Measurements from ENCODE around the gene SRD5A3. TPM values are rescaled to one million over a fixed set of nuclear protein-coding genes. Genes with fewer than 3 reads are reported as not detected.

The SRD5A3 gene
- total and polyA plus RNA-seq, 9 of the 15 experiments (the other 6 are each of a cell fraction or from before 2014, with no cell fraction given) = 2.5 to 37.0 (median 13.3) TPM

DNA sequence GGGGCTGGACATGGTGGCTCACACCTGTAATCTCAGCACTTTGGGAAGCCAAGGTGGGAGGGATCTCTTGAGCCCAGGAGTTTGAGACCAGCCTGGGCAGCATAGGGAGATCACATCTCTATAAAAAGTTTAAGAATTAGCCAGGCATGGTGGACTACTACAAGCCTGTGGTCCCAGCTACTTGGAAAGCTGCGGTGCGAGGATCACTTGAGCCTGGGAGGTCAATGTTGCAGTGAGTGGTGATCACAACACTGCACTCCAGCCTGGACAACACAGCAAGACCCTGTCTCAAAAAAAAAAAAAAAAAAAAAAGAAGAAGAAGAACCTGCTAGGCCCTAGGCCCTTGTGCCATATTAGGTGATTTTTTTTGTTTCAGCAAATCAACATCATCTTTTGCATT lies 12.2 kb downstream of the SRD5A3 start:
- no TSS peak for BruUV-seq (replicated peaks)
- 100% methylated on average over 1 of the region's 2 CpGs for WGBS (ENCODE audit: insufficient coverage, low coverage, missing lambda C conversion rate)

DNA sequence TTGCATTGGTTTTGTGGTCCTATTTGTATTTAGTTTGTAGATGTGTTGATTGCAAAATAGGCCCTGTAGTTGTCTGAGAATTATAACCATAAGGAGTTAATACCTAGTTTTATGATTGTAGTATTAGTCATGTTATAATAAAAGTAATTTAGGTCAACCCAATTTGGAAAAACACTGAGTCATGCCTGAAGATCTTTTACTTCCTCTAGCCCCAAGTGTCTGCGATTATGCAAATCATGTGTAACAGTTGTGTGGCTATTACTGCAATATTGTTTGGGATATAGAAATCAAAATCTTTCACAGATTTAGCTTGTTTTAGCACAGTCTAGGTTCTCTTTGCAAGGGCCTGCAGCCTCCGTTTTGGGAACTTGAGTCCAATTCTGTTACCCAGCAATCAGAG lies 12.6 kb downstream of the SRD5A3 start:
- peak; percentile 31 for ATAC-seq
- Histone ChIP-seq H3K4me2 (ENCODE audit: insufficient read depth, low read length) (no peak overlapping the region), H3K4me1 (replicated peaks in 1 of 2; ENCODE audit: control insufficient read depth in 2 of 2, insufficient read depth in 2 of 2, low read length in 2 of 2) (peaks cover 4 to 18% of the 10 kb centered on the region in 2 experiments; a peak in 4 of 5 replicates)
- TF ChIP-seq ARHGAP35 (IDR thresholded peaks at IDR 0.05; ENCODE audit: partially characterized antibody) (no peak), SMARCA4 (IDR thresholded peaks at IDR 0.05) (peak; percentile 51; the same call in 1 of the 2 replicates)
- TF ChIP-seq, protein P1, sequence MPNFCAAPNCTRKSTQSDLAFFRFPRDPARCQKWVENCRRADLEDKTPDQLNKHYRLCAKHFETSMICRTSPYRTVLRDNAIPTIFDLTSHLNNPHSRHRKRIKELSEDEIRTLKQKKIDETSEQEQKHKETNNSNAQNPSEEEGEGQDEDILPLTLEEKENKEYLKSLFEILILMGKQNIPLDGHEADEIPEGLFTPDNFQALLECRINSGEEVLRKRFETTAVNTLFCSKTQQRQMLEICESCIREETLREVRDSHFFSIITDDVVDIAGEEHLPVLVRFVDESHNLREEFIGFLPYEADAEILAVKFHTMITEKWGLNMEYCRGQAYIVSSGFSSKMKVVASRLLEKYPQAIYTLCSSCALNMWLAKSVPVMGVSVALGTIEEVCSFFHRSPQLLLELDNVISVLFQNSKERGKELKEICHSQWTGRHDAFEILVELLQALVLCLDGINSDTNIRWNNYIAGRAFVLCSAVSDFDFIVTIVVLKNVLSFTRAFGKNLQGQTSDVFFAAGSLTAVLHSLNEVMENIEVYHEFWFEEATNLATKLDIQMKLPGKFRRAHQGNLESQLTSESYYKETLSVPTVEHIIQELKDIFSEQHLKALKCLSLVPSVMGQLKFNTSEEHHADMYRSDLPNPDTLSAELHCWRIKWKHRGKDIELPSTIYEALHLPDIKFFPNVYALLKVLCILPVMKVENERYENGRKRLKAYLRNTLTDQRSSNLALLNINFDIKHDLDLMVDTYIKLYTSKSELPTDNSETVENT (CRISPR knock-in tag; IDR thresholded peaks at IDR 0.05) = no peak
- TF ChIP-seq, protein P2, sequence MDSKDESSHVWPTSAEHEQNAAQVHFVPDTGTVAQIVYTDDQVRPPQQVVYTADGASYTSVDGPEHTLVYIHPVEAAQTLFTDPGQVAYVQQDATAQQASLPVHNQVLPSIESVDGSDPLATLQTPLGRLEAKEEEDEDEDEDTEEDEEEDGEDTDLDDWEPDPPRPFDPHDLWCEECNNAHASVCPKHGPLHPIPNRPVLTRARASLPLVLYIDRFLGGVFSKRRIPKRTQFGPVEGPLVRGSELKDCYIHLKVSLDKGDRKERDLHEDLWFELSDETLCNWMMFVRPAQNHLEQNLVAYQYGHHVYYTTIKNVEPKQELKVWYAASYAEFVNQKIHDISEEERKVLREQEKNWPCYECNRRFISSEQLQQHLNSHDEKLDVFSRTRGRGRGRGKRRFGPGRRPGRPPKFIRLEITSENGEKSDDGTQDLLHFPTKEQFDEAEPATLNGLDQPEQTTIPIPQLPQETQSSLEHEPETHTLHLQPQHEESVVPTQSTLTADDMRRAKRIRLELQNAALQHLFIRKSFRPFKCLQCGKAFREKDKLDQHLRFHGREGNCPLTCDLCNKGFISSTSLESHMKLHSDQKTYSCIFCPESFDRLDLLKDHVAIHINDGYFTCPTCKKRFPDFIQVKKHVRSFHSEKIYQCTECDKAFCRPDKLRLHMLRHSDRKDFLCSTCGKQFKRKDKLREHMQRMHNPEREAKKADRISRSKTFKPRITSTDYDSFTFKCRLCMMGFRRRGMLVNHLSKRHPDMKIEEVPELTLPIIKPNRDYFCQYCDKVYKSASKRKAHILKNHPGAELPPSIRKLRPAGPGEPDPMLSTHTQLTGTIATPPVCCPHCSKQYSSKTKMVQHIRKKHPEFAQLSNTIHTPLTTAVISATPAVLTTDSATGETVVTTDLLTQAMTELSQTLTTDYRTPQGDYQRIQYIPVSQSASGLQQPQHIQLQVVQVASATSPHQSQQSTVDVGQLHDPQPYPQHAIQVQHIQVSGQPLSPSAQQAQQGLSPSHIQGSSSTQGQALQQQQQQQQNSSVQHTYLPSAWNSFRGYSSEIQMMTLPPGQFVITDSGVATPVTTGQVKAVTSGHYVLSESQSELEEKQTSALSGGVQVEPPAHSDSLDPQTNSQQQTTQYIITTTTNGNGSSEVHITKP (IDR thresholded peaks at IDR 0.05; ENCODE audit: partially characterized antibody) = no peak
- TF ChIP-seq, protein P3, sequence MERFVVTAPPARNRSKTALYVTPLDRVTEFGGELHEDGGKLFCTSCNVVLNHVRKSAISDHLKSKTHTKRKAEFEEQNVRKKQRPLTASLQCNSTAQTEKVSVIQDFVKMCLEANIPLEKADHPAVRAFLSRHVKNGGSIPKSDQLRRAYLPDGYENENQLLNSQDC (CRISPR knock-in tag; IDR thresholded peaks at IDR 0.05) = no peak

More for the DNA sequence above, 12.2 kb downstream of the SRD5A3 start:
- H3K4me3 ChIP-seq = no peak overlapping the region
- H3K4me2 ChIP-seq (ENCODE audit: insufficient read depth, low read length) = no peak overlapping the region
- H3K27ac ChIP-seq (ENCODE audit: extremely low read depth, low read depth, low read length) = peak overlapping the region; percentile 17; the same call in 1 of the 3 replicates
- ATAC-seq (no peak), FAIRE-seq (no peak), DNase-seq (ENCODE audit: extremely low read depth in 1 of 4, low spot score in 3 of 4) (no peak)
- H3K9me3 ChIP-seq (replicated peaks; ENCODE audit: control insufficient read depth, insufficient read depth, low read depth, low read length) = no peaks in the 10 kb centered on the region
- H3K36me3 ChIP-seq (ENCODE audit: control insufficient read depth, insufficient read depth, low read length) = peaks cover 4% of the 10 kb centered on the region; the same call in 2 of the 3 replicates
- H3K79me2 ChIP-seq (ENCODE audit: control insufficient read depth, insufficient read depth, low read length) = no peaks in the 10 kb centered on the region
- H3K4me1 ChIP-seq (replicated peaks in 1 of 2; ENCODE audit: control insufficient read depth in 2 of 2, insufficient read depth in 2 of 2, low read length in 2 of 2) = peaks cover 4 to 18% of the 10 kb centered on the region in 2 experiments; a peak in 4 of 5 replicates
- no peaks in the 10 kb centered on the region for H4K20me1 ChIP-seq (replicated peaks; ENCODE audit: control insufficient read depth, insufficient read depth, low read length)
- peak; percentile 47 for TF ChIP-seq RBM25 (IDR thresholded peaks at IDR 0.05; ENCODE audit: low read depth, low read length, severe bottlenecking)
- TF ChIP-seq ZNF121 (CRISPR knock-in tag; conservative IDR thresholded peaks at IDR 0.05) = peak; percentile 98
- TF ChIP-seq SOX6 (IDR thresholded peaks at IDR 0.05) = no peak
- TF ChIP-seq BCOR (IDR thresholded peaks at IDR 0.05) = peak; percentile 68; the same call in 1 of the 2 replicates
- H3K27me3 ChIP-seq (ENCODE audit: control insufficient read depth in 2 of 2, insufficient read depth in 2 of 2, low read length in 2 of 2) = no peaks in the 10 kb centered on the region
- ChIA-PET POLR2A (no interaction called here), CTCF (ENCODE audit: low intra/inter-chr PET ratio) (no interaction called here)
- H2AFZ ChIP-seq (ENCODE audit: low read depth, low read length) = no peak overlapping the region
- H3K9me1 ChIP-seq (ENCODE audit: control insufficient read depth, insufficient read depth, low read length) = no peaks in the 10 kb centered on the region
- in situ Hi-C loops (cut with MboI) (loop anchor here (10.0 kb wide), 1 partner anchor 497 kb away; the partner anchor contains the start of gene EXOC1), intact Hi-C loops (cut with micrococcal nuclease) (no loop called here)
- no peak overlapping the region for H3K9ac ChIP-seq (ENCODE audit: insufficient read depth in 1 of 2, low read depth in 2 of 2, low read length in 2 of 2)

More for the DNA sequence above, 12.6 kb downstream of the SRD5A3 start:
- Histone ChIP-seq H3K9ac (ENCODE audit: insufficient read depth in 1 of 2, low read depth in 2 of 2, low read length in 2 of 2) (no peak overlapping the region), H3K27ac (ENCODE audit: extremely low read depth, low read depth, low read length) (peak overlapping the region; percentile 17; the same call in 1 of the 3 replicates), H3K9me1 (ENCODE audit: control insufficient read depth, insufficient read depth, low read length) (no peaks in the 10 kb centered on the region), H2AFZ (ENCODE audit: low read depth, low read length) (no peak overlapping the region), H3K36me3 (ENCODE audit: control insufficient read depth, insufficient read depth, low read length) (peaks cover 3% of the 10 kb centered on the region; the same call in 2 of the 3 replicates), H3K27me3 (ENCODE audit: control insufficient read depth in 2 of 2, insufficient read depth in 2 of 2, low read length in 2 of 2) (no peaks in the 10 kb centered on the region), H3K79me2 (ENCODE audit: control insufficient read depth, insufficient read depth, low read length) (no peaks in the 10 kb centered on the region), H3K4me3 (no peak overlapping the region), H3K9me3 (replicated peaks; ENCODE audit: control insufficient read depth, insufficient read depth, low read depth, low read length) (no peaks in the 10 kb centered on the region), H4K20me1 (replicated peaks; ENCODE audit: control insufficient read depth, insufficient read depth, low read length) (no peaks in the 10 kb centered on the region)
- FAIRE-seq = no peak
- intact Hi-C loops (cut with micrococcal nuclease) = no loop called here
- in situ Hi-C loops (cut with MboI) = loop anchor here (10.0 kb wide), 1 partner anchor 496 kb away; the partner anchor contains the start of gene EXOC1
- WGBS (ENCODE audit: insufficient coverage, low coverage, missing lambda C conversion rate) = 8% methylated on average over 2 of the region's 2 CpGs
- BruUV-seq (replicated peaks) = no TSS peak
- POLR2A ChIA-PET = interaction anchor here (1.3 kb wide), 1 partner anchor 10 kb away, joined by 4 read pairs; no protein-coding TSS in a partner anchor
- DNase-seq (ENCODE audit: extremely low read depth in 1 of 4, low spot score in 3 of 4) = peak in 2 of 4 experiments; percentile 41 to 44
- CTCF ChIA-PET (ENCODE audit: low intra/inter-chr PET ratio) = no interaction called here
